IPS-20b (cell line): Measurements from ENCODE around the gene UGCG.
"Not testable (repeated sequence)": the region's sequence is repeated elsewhere in the genome, so short reads cannot be mapped to it uniquely, and the experiment has no call there.

Source experiments
- H3K27ac ChIP-seq: one replicate; pipeline ENCODE4 v1.5.1; 2013; ENCODE audit warnings: low read length
- H3K27me3 ChIP-seq: 2 replicates; pipeline ENCODE4 v1.6.1; 2013; ENCODE audit warnings: mild to moderate bottlenecking, low read length, inconsistent platforms; ENCODE audit not compliant: insufficient read depth
- H3K36me3 ChIP-seq: 2 replicates; pipeline ENCODE4 v1.6.1; 2013; ENCODE audit warnings: low read depth, mild to moderate bottlenecking, inconsistent platforms, low read length, moderate library complexity; ENCODE audit not compliant: insufficient read depth
- H3K4me1 ChIP-seq: 2 replicates; pipeline ENCODE4 v1.6.1; 2013; ENCODE audit warnings: mild to moderate bottlenecking, control low read depth, inconsistent platforms, low read length, moderate library complexity; ENCODE audit not compliant: insufficient read depth
- H3K4me3 ChIP-seq: 2 replicates; pipeline ENCODE4 v1.5.1; 2013; ENCODE audit warnings: mild to moderate bottlenecking, low read length, inconsistent platforms
- H3K9ac ChIP-seq: 2 replicates; pipeline ENCODE4 v1.6.1; 2013; ENCODE audit warnings: low read depth, mild to moderate bottlenecking, inconsistent platforms, low read length, moderate library complexity
- H3K9me3 ChIP-seq: 2 replicates; pipeline ENCODE4 v1.6.1; 2013; ENCODE audit warnings: mild to moderate bottlenecking, low read depth, low read length, inconsistent platforms; ENCODE audit not compliant: insufficient read depth

UGCG gene

DNA sequence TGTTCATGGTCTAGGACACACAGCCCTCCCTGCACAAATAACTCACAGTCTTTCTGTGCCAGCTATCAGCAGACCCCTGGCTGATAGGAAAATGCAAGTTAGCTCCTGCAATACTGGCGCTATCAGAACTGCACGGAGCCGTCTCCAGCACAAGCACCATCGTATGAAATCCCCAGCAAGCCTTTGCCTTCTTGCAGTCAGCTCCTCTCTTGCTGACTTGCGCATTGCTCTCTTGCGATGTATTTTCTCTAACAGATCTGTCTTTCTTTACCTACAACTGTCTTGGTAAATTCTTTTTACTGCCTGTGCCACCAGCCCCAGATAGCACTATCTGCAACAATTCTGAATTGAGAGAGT lies 25.1 kb upstream of the UGCG start:
- Histone ChIP-seq H3K9ac (no peak overlapping the region), H3K4me3 (no peak overlapping the region), H3K27me3 (no peaks in the 10 kb centered on the region), H3K9me3 (no peaks in the 10 kb centered on the region), H3K36me3 (no peaks in the 10 kb centered on the region), H3K4me1 (peaks cover 2% of the 10 kb centered on the region; the same call in 1 of the 2 replicates), H3K27ac (no peak overlapping the region)

DNA sequence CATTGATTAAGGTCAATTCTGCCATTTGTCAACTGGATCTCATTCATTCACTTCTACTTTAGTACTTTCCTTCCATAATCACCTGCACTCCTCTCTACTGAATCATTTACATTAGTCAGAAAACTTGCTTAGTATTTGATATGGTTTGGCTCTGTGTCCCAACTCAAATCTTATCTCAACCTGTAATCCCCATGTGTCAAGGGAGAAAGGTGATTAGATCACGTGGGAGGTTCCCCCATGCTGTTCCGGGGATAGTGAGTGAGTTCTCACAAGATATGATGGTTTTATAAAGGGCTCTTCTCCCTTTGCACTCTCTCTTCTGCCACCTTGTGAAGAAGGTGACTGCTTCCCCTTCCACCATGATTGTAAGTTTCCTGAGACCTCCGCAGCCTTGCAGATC lies 23.7 kb upstream of the UGCG start:
- no peak overlapping the region for H3K9ac ChIP-seq
- H3K4me1 ChIP-seq, result peaks cover 2% of the 10 kb centered on the region
- no peaks in the 10 kb centered on the region for H3K27me3 ChIP-seq
- no peak overlapping the region for H3K27ac ChIP-seq
- no peaks in the 10 kb centered on the region for H3K9me3 ChIP-seq
- H3K4me3 ChIP-seq, result no peak overlapping the region
- no peaks in the 10 kb centered on the region for H3K36me3 ChIP-seq

DNA sequence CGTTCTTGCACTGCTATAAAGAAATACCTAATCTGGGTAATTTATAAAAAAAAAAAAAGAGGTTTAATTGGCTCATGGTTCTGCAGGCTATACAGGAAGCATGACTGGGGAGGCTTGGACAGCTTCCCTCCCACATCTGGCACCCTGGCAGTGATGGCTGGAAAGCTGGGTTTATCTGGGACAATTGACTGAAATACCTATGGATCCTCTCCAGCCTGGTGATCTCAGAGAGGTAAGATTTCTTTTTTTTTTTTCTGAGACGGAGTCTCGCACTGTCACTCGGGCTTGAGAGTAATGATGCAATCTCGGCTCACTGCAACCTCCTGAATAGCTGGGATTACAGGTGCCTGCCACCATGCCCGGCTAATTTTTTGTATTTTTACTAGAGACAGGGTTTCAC lies 22.7 kb upstream of the UGCG start:
- Histone ChIP-seq H3K4me3 (no peak overlapping the region), H3K9me3 (no peaks in the 10 kb centered on the region), H3K27me3 (no peaks in the 10 kb centered on the region), H3K27ac (no peak overlapping the region), H3K36me3 (no peaks in the 10 kb centered on the region), H3K9ac (no peak overlapping the region), H3K4me1 (no peaks in the 10 kb centered on the region; the same call in none of the 2 replicates)

DNA sequence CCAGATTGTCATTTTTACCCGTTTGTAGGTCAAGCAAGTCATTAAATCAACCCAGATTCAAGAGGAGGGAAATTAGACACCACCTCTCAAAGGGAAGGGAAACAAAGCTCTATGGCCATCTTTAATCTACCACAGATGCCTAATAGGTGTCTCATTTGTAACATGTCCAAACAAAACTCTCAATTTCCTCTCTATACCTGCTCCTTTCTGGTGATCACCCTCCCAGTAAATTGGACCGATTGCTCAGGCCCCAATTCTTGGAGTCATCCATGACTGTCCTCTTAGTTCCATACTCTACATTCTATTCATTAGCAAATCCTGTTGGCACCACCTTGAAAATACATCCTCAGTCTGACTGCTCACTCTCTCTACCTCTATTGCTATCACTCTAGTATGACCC lies 22.1 kb upstream of the UGCG start:
- no peaks in the 10 kb centered on the region for H3K27me3 ChIP-seq
- H3K36me3 ChIP-seq, result no peaks in the 10 kb centered on the region
- no peak overlapping the region for H3K4me3 ChIP-seq
- H3K9ac ChIP-seq, result no peak overlapping the region
- no peak overlapping the region for H3K27ac ChIP-seq
- no peaks in the 10 kb centered on the region; the same call in 1 of the 2 replicates for H3K4me1 ChIP-seq
- no peaks in the 10 kb centered on the region for H3K9me3 ChIP-seq

DNA sequence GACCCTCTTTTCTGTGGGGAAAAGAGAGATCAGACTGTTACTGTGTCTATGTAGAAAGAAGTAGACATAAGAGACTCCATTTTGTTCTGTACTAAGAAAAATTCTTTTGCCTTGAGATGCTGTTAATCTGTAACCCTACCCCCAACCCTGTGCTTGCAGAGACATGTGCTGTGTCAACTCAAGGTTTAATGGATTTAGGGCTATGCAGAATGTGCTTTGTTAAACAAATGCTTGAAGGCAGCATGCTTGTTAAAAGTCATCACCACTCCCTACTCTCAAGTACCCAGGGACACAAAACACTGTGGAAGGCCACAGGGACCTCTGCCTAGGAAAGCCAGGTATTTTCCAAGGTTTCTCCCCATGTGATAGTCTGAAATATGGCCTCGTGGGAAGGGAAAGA lies 21.3 kb upstream of the UGCG start:
- H3K9me3 ChIP-seq, H3K27ac ChIP-seq, H3K9ac ChIP-seq, H3K4me1 ChIP-seq, H3K4me3 ChIP-seq, H3K27me3 ChIP-seq, H3K36me3 ChIP-seq: not testable (repeated sequence)

DNA sequence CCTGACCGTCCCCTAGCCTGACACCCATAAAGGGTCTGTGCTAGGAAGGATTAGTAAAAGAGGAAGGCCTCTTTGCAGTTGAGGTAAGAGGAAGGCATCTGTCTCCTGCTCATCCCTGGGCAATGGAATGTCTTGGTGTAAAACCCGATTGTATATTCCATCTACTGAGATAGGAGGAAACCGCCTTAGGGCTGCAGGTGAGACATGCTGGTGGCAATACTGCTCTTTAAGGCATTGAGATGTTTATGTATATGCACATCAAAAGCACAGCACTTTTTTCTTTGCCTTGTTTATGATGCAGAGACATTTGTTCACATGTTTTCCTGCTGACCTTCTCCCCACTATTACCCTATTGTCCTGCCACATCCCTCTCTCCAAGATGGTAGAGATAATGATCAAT lies 20.9 kb upstream of the UGCG start:
- not testable (repeated sequence) for H3K9me3 ChIP-seq, H3K27ac ChIP-seq, H3K4me1 ChIP-seq, H3K27me3 ChIP-seq, H3K4me3 ChIP-seq, H3K9ac ChIP-seq, H3K36me3 ChIP-seq

DNA sequence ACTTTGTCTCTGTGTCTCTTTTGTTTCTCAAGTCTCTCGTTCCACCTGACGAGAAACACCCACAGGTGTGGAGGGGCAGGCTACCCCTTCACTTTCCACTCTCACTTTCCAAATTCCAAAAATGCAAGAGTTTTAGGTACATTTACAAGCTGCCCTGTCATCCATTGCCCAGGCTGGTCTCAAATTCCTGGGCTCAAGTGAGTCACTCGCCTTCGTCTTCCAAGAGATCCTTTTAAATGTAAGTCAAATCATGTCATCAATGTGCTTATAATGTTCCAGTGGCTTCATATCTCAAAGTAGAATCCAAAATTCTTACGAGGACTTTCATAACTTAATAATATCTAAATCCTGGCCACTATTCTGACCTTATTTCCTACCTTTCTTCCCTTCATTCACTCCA lies 20.4 kb upstream of the UGCG start:
- H3K9ac ChIP-seq, result no peak overlapping the region
- no peak overlapping the region for H3K4me3 ChIP-seq
- no peaks in the 10 kb centered on the region for H3K9me3 ChIP-seq
- H3K27me3 ChIP-seq, result no peaks in the 10 kb centered on the region
- H3K36me3 ChIP-seq, result no peaks in the 10 kb centered on the region
- H3K4me1 ChIP-seq, result no peaks in the 10 kb centered on the region; the same call in 1 of the 2 replicates
- no peak overlapping the region for H3K27ac ChIP-seq

DNA sequence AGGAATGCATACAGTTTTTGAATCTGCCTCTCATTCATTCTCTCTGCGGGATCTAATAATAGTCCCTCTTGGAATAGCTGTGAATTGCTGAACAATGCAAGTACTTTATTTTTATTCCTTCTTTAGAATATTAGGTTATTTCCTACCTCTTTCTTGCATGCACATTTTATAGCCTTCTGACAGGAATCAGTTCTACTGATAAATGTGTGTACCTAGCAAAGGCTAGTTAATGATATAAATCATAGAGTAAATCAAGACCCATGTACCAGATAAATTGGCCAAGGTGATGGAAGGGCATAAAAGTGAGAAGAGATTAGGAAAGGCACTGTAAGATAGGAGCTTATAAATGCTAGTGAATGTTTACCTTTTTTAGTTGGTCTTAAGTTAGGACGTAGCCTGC lies 19.2 kb upstream of the UGCG start:
- Histone ChIP-seq H3K9me3 (no peaks in the 10 kb centered on the region), H3K27ac (no peak overlapping the region), H3K4me1 (no peaks in the 10 kb centered on the region; the same call in 1 of the 2 replicates), H3K4me3 (no peak overlapping the region), H3K27me3 (no peaks in the 10 kb centered on the region), H3K36me3 (no peaks in the 10 kb centered on the region), H3K9ac (no peak overlapping the region)

DNA sequence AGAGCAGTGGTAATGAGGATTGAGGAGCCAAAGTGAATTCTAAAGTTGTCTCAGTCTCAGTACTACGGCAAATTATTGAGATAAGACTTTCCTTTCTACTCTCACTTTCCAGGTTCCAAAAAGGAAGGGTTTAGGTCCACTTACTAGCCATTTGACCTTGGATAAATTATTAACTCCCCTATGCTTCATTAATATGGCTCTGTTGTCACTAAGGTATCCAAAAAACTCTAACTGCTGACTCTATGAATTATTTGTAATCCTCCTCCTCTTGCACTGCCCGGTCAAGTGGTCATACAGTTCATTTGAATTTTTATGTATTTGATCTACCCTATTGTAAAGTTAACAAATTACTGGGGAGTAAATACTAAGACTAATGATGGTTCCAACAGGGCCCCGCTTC lies 17.7 kb upstream of the UGCG start:
- no peaks in the 10 kb centered on the region; the same call in 1 of the 2 replicates for H3K4me1 ChIP-seq
- H3K9ac ChIP-seq, result no peak overlapping the region
- H3K4me3 ChIP-seq, result no peak overlapping the region
- no peaks in the 10 kb centered on the region for H3K36me3 ChIP-seq
- no peak overlapping the region for H3K27ac ChIP-seq
- no peaks in the 10 kb centered on the region for H3K9me3 ChIP-seq
- no peaks in the 10 kb centered on the region for H3K27me3 ChIP-seq

DNA sequence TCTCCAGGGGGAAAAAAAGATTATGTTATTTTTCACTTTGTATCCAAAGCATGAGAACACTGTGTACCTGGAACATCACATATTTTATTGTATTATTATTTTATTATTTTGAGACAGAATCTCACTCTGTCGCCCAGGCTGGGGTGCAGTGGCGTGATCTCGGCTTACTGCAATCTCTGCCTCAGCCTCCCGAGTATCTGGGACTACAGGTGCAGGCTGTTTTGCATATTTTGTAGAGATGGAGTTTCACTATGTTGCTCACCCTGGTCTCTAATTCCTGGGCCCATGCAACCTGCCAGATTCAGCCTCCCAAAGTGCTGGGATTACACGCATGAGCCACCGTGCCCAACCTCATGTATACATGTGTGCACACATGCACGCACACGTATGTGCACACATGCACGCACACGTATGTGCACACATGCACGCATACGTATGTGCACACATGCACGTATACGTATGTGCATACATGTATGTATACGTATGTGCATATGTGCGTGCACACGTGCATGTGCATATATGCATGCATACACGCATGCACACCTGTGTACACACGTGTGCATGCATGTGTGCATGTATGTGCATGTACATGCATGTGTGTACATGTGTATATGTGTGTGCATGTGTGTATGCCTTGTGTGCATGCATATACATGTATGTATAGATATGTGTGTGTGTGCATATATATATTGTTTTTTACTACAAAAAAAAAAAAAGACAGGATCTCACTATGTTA lies 9.5 kb upstream of the UGCG start:
- H3K27me3 ChIP-seq, result no peaks in the 10 kb centered on the region
- H3K4me3 ChIP-seq, result no peak overlapping the region
- H3K4me1 ChIP-seq, result no peaks in the 10 kb centered on the region
- no peak overlapping the region for H3K9ac ChIP-seq
- no peaks in the 10 kb centered on the region for H3K36me3 ChIP-seq
- no peaks in the 10 kb centered on the region for H3K9me3 ChIP-seq
- H3K27ac ChIP-seq, result no peak overlapping the region

DNA sequence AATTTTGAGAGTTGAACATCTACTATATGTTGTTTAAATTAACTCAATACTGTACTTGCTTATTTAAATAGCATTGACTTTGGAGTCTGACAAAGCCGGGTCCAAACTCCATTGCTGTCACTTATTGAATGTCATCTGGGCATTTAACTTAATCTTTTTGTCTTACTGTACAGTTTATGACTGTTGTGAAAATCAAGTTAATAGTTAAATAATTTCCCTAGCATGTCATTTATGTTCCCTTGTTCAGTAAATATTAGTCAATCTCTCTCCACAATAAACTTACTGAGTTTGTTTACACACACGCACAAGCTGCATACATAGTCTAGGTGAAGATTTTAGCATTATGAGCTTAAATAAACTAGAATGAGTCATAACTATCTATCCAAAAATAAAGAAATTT lies 6.3 kb upstream of the UGCG start:
- H3K9me3 ChIP-seq, result no peaks in the 10 kb centered on the region
- no peak overlapping the region for H3K9ac ChIP-seq
- no peaks in the 10 kb centered on the region for H3K27me3 ChIP-seq
- no peak overlapping the region for H3K27ac ChIP-seq
- H3K4me3 ChIP-seq, result no peak overlapping the region
- no peaks in the 10 kb centered on the region for H3K36me3 ChIP-seq
- H3K4me1 ChIP-seq, result no peaks in the 10 kb centered on the region

DNA sequence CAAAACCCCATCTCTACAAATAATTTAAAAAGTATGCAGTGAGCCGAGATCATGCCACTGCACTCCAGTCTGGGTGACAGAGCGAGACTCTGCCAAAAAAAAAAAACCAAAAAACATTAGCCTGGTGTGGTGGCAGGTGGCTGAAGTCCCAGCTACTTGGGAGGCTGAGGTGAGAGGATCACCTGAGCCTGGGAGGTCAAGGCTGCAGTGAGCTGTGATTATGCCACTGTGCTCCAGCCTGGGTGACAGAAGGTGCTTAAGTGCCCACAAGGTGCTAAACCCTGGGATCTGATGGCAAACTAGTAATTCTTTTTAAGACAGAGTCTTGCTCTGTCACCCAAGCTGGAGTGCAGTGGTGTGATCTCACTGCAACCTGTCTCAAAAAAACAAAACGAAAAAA lies 5.7 kb upstream of the UGCG start:
- not testable (repeated sequence) for H3K9me3 ChIP-seq, H3K36me3 ChIP-seq, H3K27me3 ChIP-seq, H3K4me3 ChIP-seq, H3K9ac ChIP-seq, H3K4me1 ChIP-seq, H3K27ac ChIP-seq
